GM19023 (cell line): Measurements from ENCODE around the gene PIGR.
A peak's percentile ranks its signal among the peaks of the same experiment; 100 is the strongest.
"Not testable (repeated sequence)": the region's sequence is repeated elsewhere in the genome, so short reads cannot be mapped to it uniquely, and the experiment has no call there.

Experiments used
- ATAC-seq: cut with Tn5 transposase; IDR thresholded peaks from one replicate; pipeline ENCODE4 v1.9.1; 2021; ENCODE audit warnings: mild to moderate bottlenecking, moderate library complexity; ENCODE audit not compliant: unreplicated experiment

Gene PIGR

GRCh38 chr1:206937425-206937824, 8.8 kb downstream of the PIGR start:
- no peak for ATAC-seq

GRCh38 chr1:206935491-206936067, 10.7 kb downstream of the PIGR start:
- no peak for ATAC-seq

- no peak for ATAC-seq
These were observed 12.8 kb downstream of the PIGR start for GRCh38 chr1:206933333-206933945.

GRCh38 chr1:206932177-206932576, 14.1 kb downstream of the PIGR start:
- ATAC-seq = no peak

GRCh38 chr1:206931709-206932108, 14.6 kb downstream of the PIGR start:
- no peak for ATAC-seq

GRCh38 chr1:206930210-206930798, 16.0 kb downstream of the PIGR start:
- ATAC-seq = peak; percentile 75

- no peak for ATAC-seq
These were observed 16.7 kb downstream of the PIGR start for GRCh38 chr1:206929524-206929923.

GRCh38 chr1:206926286-206926685, 20.0 kb downstream of the PIGR start:
- ATAC-seq = no peak

- peak; percentile 52 for ATAC-seq
These were observed 21.0 kb downstream of the PIGR start for GRCh38 chr1:206925106-206925736.

GRCh38 chr1:206924592-206925105, 21.6 kb downstream of the PIGR start:
- ATAC-seq = peak; percentile 20

- ATAC-seq = not testable (repeated sequence)
These were observed 22.2 kb downstream of the PIGR start for GRCh38 chr1:206923961-206924557.

- peak; percentile 55 for ATAC-seq
These were observed 23.0 kb downstream of the PIGR start for GRCh38 chr1:206923009-206923960.

- ATAC-seq = no peak
These were observed 23.7 kb downstream of the PIGR start for GRCh38 chr1:206922524-206922923.

- ATAC-seq = no peak
These were observed 24.4 kb downstream of the PIGR start, which contains the start of gene FCMR for GRCh38 chr1:206921772-206922265. FCMR (minus strand) TSS chr1:206921941; CDS start chr1:206921854, 87 bp downstream.

GRCh38 chr1:206918076-206918475, 28.2 kb downstream of the PIGR start:
- ATAC-seq = no peak

- ATAC-seq = no peak
These were observed 30.1 kb downstream of the PIGR start for GRCh38 chr1:206916000-206916709.

- ATAC-seq = no peak
These were observed 31.1 kb downstream of the PIGR start for GRCh38 chr1:206915030-206915735.

GRCh38 chr1:206913766-206914537, 32.3 kb downstream of the PIGR start:
- no peak for ATAC-seq
